Measurements from ENCODE around the gene FCGBP. TPM values are rescaled to one million over a fixed set of nuclear protein-coding genes. Genes with fewer than 3 reads are reported as not detected.

FCGBP gene
- total and polyA plus RNA-seq, 3 experiments from 2014 or later: 2.7 to 7.9 (median 7.0) TPM

DNA sequence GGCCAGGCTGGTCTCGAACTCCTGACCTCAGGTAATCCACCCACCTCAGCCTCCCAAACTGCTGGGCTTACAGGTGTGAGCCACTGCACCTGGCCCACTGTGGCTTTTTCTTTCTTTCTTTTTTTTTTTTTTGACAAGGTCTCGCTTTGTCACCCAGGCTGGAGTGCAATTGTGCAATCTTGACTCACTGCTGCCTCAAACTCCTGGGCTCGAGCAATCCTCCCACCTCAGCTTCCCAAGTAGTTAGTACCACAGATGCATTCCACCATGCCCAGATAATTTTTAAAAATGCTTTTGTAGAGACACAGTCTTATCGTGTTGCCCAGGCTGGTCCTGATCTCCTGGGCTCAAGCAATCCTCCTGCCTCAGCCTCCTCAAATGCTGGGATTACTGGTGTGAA lies 12.1 kb upstream of the FCGBP start:
- Mint-ChIP-seq H3K36me3 (peaks cover 0 to 13% (median 6%) of the 10 kb centered on the region in 3 donors), H3K27me3 (peaks cover 0 to 2% of the 10 kb centered on the region in 2 donors), H3K4me1 (peaks cover 66 to 89% (median 84%) of the 10 kb centered on the region in 3 donors), H3K9me3 (peaks cover 0 to 2% (median 0%) of the 10 kb centered on the region in 5 donors), H3K27ac (peak overlapping the region in 5 of 8 donors; percentile 33 to 77 (median 63)), H3K4me3 (peak overlapping the region in 2 of 7 donors; percentile 24 to 74)
- Histone ChIP-seq H3K27ac (ENCODE audit: low read depth, low read length) (no peak overlapping the region), H3K4me3 (ENCODE audit: low read length) (no peak overlapping the region), H3K36me3 (ENCODE audit: insufficient read depth, low read length) (no peaks in the 10 kb centered on the region), H3K27me3 (ENCODE audit: insufficient read depth, low read length, poor library complexity, severe bottlenecking) (no peaks in the 10 kb centered on the region), H3K9me3 (ENCODE audit: low read length) (no peaks in the 10 kb centered on the region), H3K4me1 (ENCODE audit: insufficient read depth, low read length) (peaks cover 76% of the 10 kb centered on the region)
- CTCF ChIA-PET: interaction anchor here (4.1 kb wide), 1 partner anchor 24 kb away, joined by 17 read pairs; the partner anchor contains the start of gene PSMC4
- POLR2A ChIA-PET: interaction anchor here (0.6 kb wide), 1 partner anchor 19 kb away, joined by 3 read pairs; no protein-coding TSS in a partner anchor
- DNase-seq: no peak

DNA sequence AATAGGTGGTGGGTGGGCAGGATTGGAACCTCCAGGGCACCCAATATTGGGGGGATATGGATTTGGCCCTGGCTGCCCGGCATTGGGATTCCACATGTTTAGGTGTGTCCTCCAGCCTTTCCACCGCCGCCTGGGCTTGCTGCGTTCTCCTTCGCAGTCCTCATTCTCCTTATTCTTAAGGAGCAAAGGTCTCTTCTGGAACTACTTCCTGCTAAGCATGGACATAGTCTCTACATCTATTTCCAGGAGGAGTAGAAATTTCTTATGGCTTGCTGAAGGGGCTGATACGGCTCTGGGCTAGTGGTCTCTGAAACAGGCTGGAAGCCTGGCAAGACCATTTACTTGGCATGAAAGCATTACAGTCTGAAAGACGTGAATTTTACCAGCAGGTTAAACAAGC lies 9.2 kb upstream of the FCGBP start:
- Histone ChIP-seq H3K27ac (ENCODE audit: low read depth, low read length) (no peak overlapping the region), H3K9me3 (ENCODE audit: low read length) (no peaks in the 10 kb centered on the region), H3K4me1 (ENCODE audit: insufficient read depth, low read length) (peaks cover 63% of the 10 kb centered on the region), H3K36me3 (ENCODE audit: insufficient read depth, low read length) (no peaks in the 10 kb centered on the region), H3K4me3 (ENCODE audit: low read length) (no peak overlapping the region), H3K27me3 (ENCODE audit: insufficient read depth, low read length, poor library complexity, severe bottlenecking) (no peaks in the 10 kb centered on the region)
- H3K4me1 Mint-ChIP-seq: peaks cover 65 to 84% (median 79%) of the 10 kb centered on the region in 3 donors
- no peaks in the 10 kb centered on the region for H3K27me3 Mint-ChIP-seq
- H3K36me3 Mint-ChIP-seq: peaks cover 2 to 18% (median 11%) of the 10 kb centered on the region in 3 donors
- CTCF ChIA-PET: interaction anchor here (5.9 kb wide), 1 partner anchor 27 kb away, joined by 79 read pairs; the partner anchor contains the start of gene PSMC4
- H3K27ac Mint-ChIP-seq: peak overlapping the region; percentile 62 to 99 (median 86)
- POLR2A ChIA-PET: interaction anchor here (2.2 kb wide), 1 partner anchor 27 kb away, joined by 7 read pairs; the partner anchor contains the start of gene PSMC4
- H3K4me3 Mint-ChIP-seq: peak overlapping the region in 6 of 7 donors; percentile 6 to 79 (median 52)
- peaks cover 10 to 18% (median 17%) of the 10 kb centered on the region in 5 donors for H3K9me3 Mint-ChIP-seq
- no peak for DNase-seq

DNA sequence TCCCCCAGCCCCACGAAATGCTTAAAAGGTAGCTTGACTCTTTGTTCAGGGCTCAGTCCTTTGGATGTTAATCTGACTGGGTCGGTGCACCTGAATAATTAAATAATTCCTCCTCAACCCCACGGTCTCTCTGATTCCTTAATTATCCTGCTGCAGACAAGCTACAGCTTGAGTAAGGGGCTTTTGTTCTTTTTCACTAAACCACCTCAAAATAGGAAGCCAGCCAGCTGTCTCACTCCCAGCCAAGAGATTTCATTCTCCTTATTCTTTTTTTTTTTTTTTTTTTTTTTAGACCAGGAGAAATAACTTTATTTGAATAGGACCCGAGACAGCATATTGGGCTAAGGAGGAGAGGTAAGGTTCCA lies 7.9 kb upstream of the FCGBP start:
- Mint-ChIP-seq H3K4me1 (peaks cover 64 to 81% (median 77%) of the 10 kb centered on the region in 3 donors), H3K27ac (peak overlapping the region; percentile 69 to 99 (median 93)), H3K27me3 (no peaks in the 10 kb centered on the region), H3K4me3 (peak overlapping the region; percentile 65 to 83 (median 72)), H3K36me3 (peaks cover 2 to 18% (median 4%) of the 10 kb centered on the region in 3 donors), H3K9me3 (peaks cover 10 to 21% (median 17%) of the 10 kb centered on the region in 5 donors)
- ChIA-PET CTCF (interaction anchor here (0.9 to 5.9 kb wide), 5 partner anchors 9 to 99 kb away, joined by 3 to 79 read pairs (median 4); partner anchors contain the start of gene PSMC4), POLR2A (interaction anchor here (0.6 to 2.6 kb wide), 6 partner anchors 11 to 536 kb away, joined by 3 to 28 read pairs (median 4); partner anchors contain the start of genes PSMC4, ZFP36 and ZNF780A)
- Histone ChIP-seq H3K36me3 (ENCODE audit: insufficient read depth, low read length) (no peaks in the 10 kb centered on the region), H3K9me3 (ENCODE audit: low read length) (no peaks in the 10 kb centered on the region), H3K27ac (ENCODE audit: low read depth, low read length) (peak overlapping the region; percentile 29), H3K4me3 (ENCODE audit: low read length) (peak overlapping the region; percentile 38), H3K27me3 (ENCODE audit: insufficient read depth, low read length, poor library complexity, severe bottlenecking) (no peaks in the 10 kb centered on the region), H3K4me1 (ENCODE audit: insufficient read depth, low read length) (peaks cover 57% of the 10 kb centered on the region)
- no peak for DNase-seq

DNA sequence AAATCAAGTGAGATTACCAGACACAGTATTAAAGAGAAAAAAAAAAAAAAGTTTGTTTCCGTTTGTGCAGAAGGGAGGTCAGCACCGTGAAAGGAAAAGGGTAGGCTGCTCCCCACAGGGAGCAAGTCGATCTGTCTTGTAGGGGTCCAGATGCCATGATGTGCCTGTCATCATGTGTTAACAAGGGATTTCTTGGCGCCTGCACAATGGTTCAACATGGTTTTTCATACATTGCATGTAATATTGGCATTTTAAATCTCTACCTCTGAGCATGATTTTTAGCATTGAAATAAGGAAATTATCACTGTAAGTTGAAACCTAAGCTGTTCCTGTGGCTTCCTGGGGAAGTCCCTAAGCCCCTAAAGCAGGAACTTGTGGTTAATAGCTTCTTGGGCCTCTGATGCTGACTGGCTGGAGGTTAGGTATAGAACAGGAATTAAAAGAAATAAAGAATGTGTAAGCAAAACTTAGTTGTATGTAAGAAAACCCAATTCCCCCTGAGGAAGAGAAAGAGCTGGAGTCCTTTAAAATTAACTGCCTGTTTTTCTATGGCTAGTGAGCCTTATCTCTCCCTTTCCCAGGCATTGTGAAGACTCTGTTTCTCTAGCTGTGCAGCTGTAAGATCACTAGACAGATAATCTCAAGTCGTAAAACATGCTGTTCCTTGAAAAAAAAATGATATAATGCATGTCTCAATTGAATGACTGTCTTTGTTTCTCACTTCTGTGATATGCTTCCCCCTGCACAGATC lies 7.4 kb upstream of the FCGBP start:
- H3K4me1 ChIP-seq (ENCODE audit: insufficient read depth, low read length): peaks cover 63% of the 10 kb centered on the region
- H3K27me3 Mint-ChIP-seq: no peaks in the 10 kb centered on the region
- POLR2A ChIA-PET: interaction anchor here (0.6 to 2.6 kb wide), 7 partner anchors 12 to 535 kb away, joined by 3 to 28 read pairs (median 4); partner anchors contain the start of genes PSMC4, ZFP36 and ZNF780A
- peak overlapping the region; percentile 65 to 83 (median 72) for H3K4me3 Mint-ChIP-seq
- CTCF ChIA-PET: interaction anchor here (0.9 to 5.9 kb wide), 5 partner anchors 10 to 98 kb away, joined by 3 to 79 read pairs (median 4); partner anchors contain the start of gene PSMC4
- peak overlapping the region; percentile 69 to 99 (median 93) for H3K27ac Mint-ChIP-seq
- H3K36me3 Mint-ChIP-seq: peaks cover 2 to 18% (median 4%) of the 10 kb centered on the region in 3 donors
- H3K36me3 ChIP-seq (ENCODE audit: insufficient read depth, low read length): no peaks in the 10 kb centered on the region
- H3K27me3 ChIP-seq (ENCODE audit: insufficient read depth, low read length, poor library complexity, severe bottlenecking): no peaks in the 10 kb centered on the region
- H3K9me3 Mint-ChIP-seq: peaks cover 10 to 21% (median 17%) of the 10 kb centered on the region in 5 donors
- no peaks in the 10 kb centered on the region for H3K9me3 ChIP-seq (ENCODE audit: low read length)
- peak overlapping the region; percentile 40 for H3K27ac ChIP-seq (ENCODE audit: low read depth, low read length)
- DNase-seq: peak; percentile 30 to 84 (median 80)
- peak overlapping the region; percentile 38 for H3K4me3 ChIP-seq (ENCODE audit: low read length)
- H3K4me1 Mint-ChIP-seq: peaks cover 66 to 84% (median 80%) of the 10 kb centered on the region in 3 donors

DNA sequence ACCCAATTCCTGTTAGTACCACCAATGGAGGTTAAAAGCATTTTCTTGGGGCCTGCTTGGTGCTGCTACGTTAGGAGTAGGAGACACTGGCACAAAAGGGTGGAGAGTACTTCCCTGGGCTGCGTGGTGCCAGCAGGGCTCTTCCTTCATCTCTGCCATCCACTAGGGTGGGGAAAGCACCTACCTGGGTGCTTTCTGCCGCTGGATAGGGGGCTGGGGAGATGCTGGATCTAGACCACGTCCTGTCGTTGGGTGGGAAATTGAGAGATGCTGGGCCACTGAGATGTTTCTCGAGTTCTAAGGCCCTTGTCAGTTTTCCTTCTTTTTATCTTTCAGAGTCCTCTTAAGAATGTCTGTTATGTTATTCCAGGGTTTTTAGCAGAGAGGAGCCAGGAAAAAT lies 6.7 kb upstream of the FCGBP start:
- Histone ChIP-seq H3K27ac (ENCODE audit: low read depth, low read length) (peak overlapping the region; percentile 40), H3K4me3 (ENCODE audit: low read length) (peak overlapping the region; percentile 38), H3K27me3 (ENCODE audit: insufficient read depth, low read length, poor library complexity, severe bottlenecking) (no peaks in the 10 kb centered on the region), H3K4me1 (ENCODE audit: insufficient read depth, low read length) (peaks cover 69% of the 10 kb centered on the region), H3K9me3 (ENCODE audit: low read length) (no peaks in the 10 kb centered on the region), H3K36me3 (ENCODE audit: insufficient read depth, low read length) (no peaks in the 10 kb centered on the region)
- ChIA-PET POLR2A (interaction anchor here (0.7 to 2.6 kb wide), 3 partner anchors 12 to 29 kb away, joined by 3 to 28 read pairs (median 12); partner anchors contain the start of gene PSMC4), CTCF (interaction anchor here (5.9 kb wide), 1 partner anchor 29 kb away, joined by 79 read pairs; the partner anchor contains the start of gene PSMC4)
- Mint-ChIP-seq H3K27me3 (no peaks in the 10 kb centered on the region), H3K4me1 (peaks cover 68 to 86% (median 81%) of the 10 kb centered on the region in 3 donors), H3K4me3 (peak overlapping the region; percentile 65 to 83 (median 72)), H3K27ac (peak overlapping the region; percentile 69 to 99 (median 93)), H3K36me3 (peaks cover 1 to 18% (median 2%) of the 10 kb centered on the region in 3 donors), H3K9me3 (peaks cover 10 to 21% (median 17%) of the 10 kb centered on the region in 5 donors)
- DNase-seq: peak in 3 of 5 donors; percentile 12 to 44 (median 34)

DNA sequence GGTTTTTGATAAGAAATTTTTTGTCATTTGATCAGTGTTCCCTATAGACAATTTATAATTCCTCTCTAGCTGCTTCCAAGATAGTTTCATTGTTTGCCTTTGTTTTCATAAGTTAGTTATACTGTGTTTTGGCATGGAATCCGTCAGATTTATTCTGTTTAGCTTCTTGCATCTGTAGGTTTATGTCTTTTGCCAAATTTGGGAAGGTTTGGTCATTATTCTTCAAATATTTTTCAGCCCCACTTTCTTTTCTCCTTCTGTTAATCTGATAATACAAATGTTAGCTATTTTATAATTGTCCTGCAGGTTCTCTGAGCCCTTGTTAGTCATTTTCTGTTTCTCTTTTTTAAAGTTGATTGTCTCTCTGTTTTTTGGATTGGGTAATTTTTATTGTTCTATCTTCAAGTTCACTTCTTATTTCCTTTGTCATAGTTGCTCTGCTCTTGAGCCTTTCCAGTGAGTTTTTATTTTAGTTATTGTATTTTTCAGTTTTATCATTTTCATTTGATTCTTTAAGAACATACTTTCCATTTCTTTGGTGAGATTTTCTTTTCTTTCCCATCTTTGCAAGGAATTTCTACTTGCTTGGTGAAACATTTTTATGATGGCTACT lies 5.9 kb upstream of the FCGBP start:
- Mint-ChIP-seq H3K27me3 (no peaks in the 10 kb centered on the region), H3K36me3 (peaks cover 1 to 18% (median 2%) of the 10 kb centered on the region in 3 donors), H3K9me3 (peaks cover 10 to 21% (median 17%) of the 10 kb centered on the region in 5 donors), H3K4me3 (peak overlapping the region in 6 of 7 donors; percentile 65 to 83 (median 74)), H3K27ac (peak overlapping the region; percentile 69 to 99 (median 93)), H3K4me1 (peaks cover 74 to 89% (median 89%) of the 10 kb centered on the region in 3 donors)
- no peak overlapping the region for H3K27ac ChIP-seq (ENCODE audit: low read depth, low read length)
- POLR2A ChIA-PET: interaction anchor here (0.7 to 2.6 kb wide), 2 partner anchors 30 kb away, joined by 4 to 28 read pairs; partner anchors contain the start of gene PSMC4
- DNase-seq: no peak
- H3K9me3 ChIP-seq (ENCODE audit: low read length): no peaks in the 10 kb centered on the region
- H3K4me3 ChIP-seq (ENCODE audit: low read length): no peak overlapping the region
- no peaks in the 10 kb centered on the region for H3K36me3 ChIP-seq (ENCODE audit: insufficient read depth, low read length)
- CTCF ChIA-PET: interaction anchor here (5.9 kb wide), 1 partner anchor 30 kb away, joined by 79 read pairs; the partner anchor contains the start of gene PSMC4
- no peaks in the 10 kb centered on the region for H3K27me3 ChIP-seq (ENCODE audit: insufficient read depth, low read length, poor library complexity, severe bottlenecking)
- peaks cover 77% of the 10 kb centered on the region for H3K4me1 ChIP-seq (ENCODE audit: insufficient read depth, low read length)

DNA sequence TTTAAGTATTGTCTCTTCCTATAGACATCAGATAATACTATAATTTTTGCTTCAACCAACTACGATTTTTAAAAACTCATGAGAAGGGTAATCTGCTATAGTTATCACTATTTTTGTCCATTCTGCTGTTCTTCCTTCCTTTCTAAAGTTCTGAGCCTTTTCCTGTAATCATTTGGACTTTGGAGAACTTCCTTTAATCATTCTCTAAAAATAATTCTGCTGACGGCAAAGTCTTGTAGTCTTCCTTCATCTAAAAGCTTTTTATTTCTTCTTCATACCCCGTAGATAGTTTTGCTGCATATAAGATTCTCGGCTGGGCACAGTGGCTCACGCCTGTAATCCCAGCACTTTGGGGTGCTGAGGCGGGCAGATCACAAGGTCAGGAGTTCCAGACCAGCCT lies 5.1 kb upstream of the FCGBP start:
- peaks cover 0 to 18% (median 2%) of the 10 kb centered on the region in 3 donors for H3K36me3 Mint-ChIP-seq
- H3K9me3 ChIP-seq (ENCODE audit: low read length): no peaks in the 10 kb centered on the region
- ChIA-PET CTCF (interaction anchor here (5.9 kb wide), 1 partner anchor 31 kb away, joined by 79 read pairs; the partner anchor contains the start of gene PSMC4), POLR2A (interaction anchor here (0.7 kb wide), 1 partner anchor 31 kb away, joined by 4 read pairs; the partner anchor contains the start of gene PSMC4)
- H3K9me3 Mint-ChIP-seq: peaks cover 10 to 21% (median 17%) of the 10 kb centered on the region in 5 donors
- no peaks in the 10 kb centered on the region for H3K27me3 ChIP-seq (ENCODE audit: insufficient read depth, low read length, poor library complexity, severe bottlenecking)
- no peak for DNase-seq
- peaks cover 77% of the 10 kb centered on the region for H3K4me1 ChIP-seq (ENCODE audit: insufficient read depth, low read length)
- no peaks in the 10 kb centered on the region for H3K36me3 ChIP-seq (ENCODE audit: insufficient read depth, low read length)
- H3K27ac ChIP-seq (ENCODE audit: low read depth, low read length): no peak overlapping the region
- no peaks in the 10 kb centered on the region for H3K27me3 Mint-ChIP-seq
- H3K4me1 Mint-ChIP-seq: peaks cover 78 to 90% (median 89%) of the 10 kb centered on the region in 3 donors
- H3K4me3 Mint-ChIP-seq: peak overlapping the region in 3 of 7 donors; percentile 9 to 32 (median 23)
- H3K27ac Mint-ChIP-seq: peak overlapping the region; percentile 20 to 99 (median 64)
- H3K4me3 ChIP-seq (ENCODE audit: low read length): no peak overlapping the region
